Measurements from ENCODE around the gene PTMS. TPM values are rescaled to one million over a fixed set of nuclear protein-coding genes. Genes with fewer than 3 reads are reported as not detected.

Gene PTMS
- total and polyA plus RNA-seq, 2 experiments from 2014 or later: 111 to 238 TPM

GRCh38 chr12:6759741-6760140, 6.4 kb upstream of the PTMS start:
- Histone ChIP-seq H3K4me1 (ENCODE audit: insufficient read depth) (peaks cover 13% of the 10 kb centered on the region), H3K27me3 (ENCODE audit: insufficient read depth) (no peaks in the 10 kb centered on the region), H2AFZ (no peak overlapping the region), H3K9me2 (ENCODE audit: insufficient read depth) (peaks cover 13% of the 10 kb centered on the region), H3K36me3 (ENCODE audit: insufficient read depth) (no peaks in the 10 kb centered on the region), H3F3A (replicated peaks; ENCODE audit: low read depth) (no peaks in the 10 kb centered on the region; the same call in 1 of the 2 replicates), H3K4me2 (no peak overlapping the region), H3K79me2 (replicated peaks; ENCODE audit: insufficient read depth) (no peaks in the 10 kb centered on the region), H3K4me3 (no peak overlapping the region), H3K27ac (ENCODE audit: low read depth) (no peak overlapping the region), H4K20me1 (replicated peaks; ENCODE audit: insufficient read depth) (no peaks in the 10 kb centered on the region)
- DNase-seq (ENCODE audit: low spot score): no peak
- peaks cover 27% of the 10 kb centered on the region for H3K27me3 Mint-ChIP-seq (ENCODE audit: insufficient read depth, low read depth, poor library complexity)
- no peaks in the 10 kb centered on the region; the same call in 2 of the 3 replicates for H3K9me3 Mint-ChIP-seq
- TF ChIP-seq EZH2 (IDR thresholded peaks at IDR 0.05; ENCODE audit: low read depth, unreplicated experiment): no peak
- TF ChIP-seq NANOG (IDR thresholded peaks at IDR 0.05; ENCODE audit: borderline replicate concordance): no peak
- TF ChIP-seq CTCF (conservative IDR thresholded peaks at IDR 0.05; ENCODE audit: low read depth in 2 of 2): no peak
- no peak for TF ChIP-seq ETS1 (IDR thresholded peaks at IDR 0.05)
- no peak for TF ChIP-seq REST (IDR thresholded peaks at IDR 0.05; ENCODE audit: unreplicated experiment)
- TF ChIP-seq JUNB (IDR thresholded peaks at IDR 0.05; ENCODE audit: unreplicated experiment): no peak
- no peak for TF ChIP-seq ZNF462 (CRISPR knock-in tag; IDR thresholded peaks at IDR 0.05)
- TF ChIP-seq ZNF114 (CRISPR knock-in tag; IDR thresholded peaks at IDR 0.05): no peak
- peaks cover 35% of the 10 kb centered on the region for H3K4me1 Mint-ChIP-seq
- no peaks in the 10 kb centered on the region; the same call in 2 of the 3 replicates for H3K36me3 Mint-ChIP-seq (ENCODE audit: low read depth)
- ATAC-seq: no peak
- no peak overlapping the region for H3K27ac Mint-ChIP-seq
- H3K4me3 Mint-ChIP-seq: no peak overlapping the region; the same call in 2 of the 3 replicates

Data from GM23338 (cell line).